HG03521 (cell line): Measurements from ENCODE around the gene RNF4.
"Not testable (repeated sequence)": the region's sequence is repeated elsewhere in the genome, so short reads cannot be mapped to it uniquely, and the experiment has no call there.

Experiments
- ATAC-seq: cut with Tn5 transposase; IDR thresholded peaks from one replicate; pipeline ENCODE4 v1.9.1; 2021; ENCODE audit warnings: mild to moderate bottlenecking, moderate library complexity; ENCODE audit not compliant: unreplicated experiment

RNF4 gene

GRCh38 chr4:2516635-2517034 is 47.7 kb downstream of the RNF4 start:
- ATAC-seq = no peak

- ATAC-seq = no peak
Observed at GRCh38 chr4:2526559-2526958, 57.7 kb downstream of the RNF4 start.

- ATAC-seq = no peak
Observed at GRCh38 chr4:2534904-2535375, 66.0 kb downstream of the RNF4 start.

- ATAC-seq = no peak
Observed at GRCh38 chr4:2535376-2536192, 66.7 kb downstream of the RNF4 start.

GRCh38 chr4:2536193-2537010 is 67.5 kb downstream of the RNF4 start, which contains the start of gene FAM193A:
FAM193A (plus strand) TSS chr4:2536647; CDS start chr4:2536916, 269 bp downstream.
- peak; percentile 89 for ATAC-seq

- peak; percentile 14 for ATAC-seq
Observed at GRCh38 chr4:2537011-2537830, 68.3 kb downstream of the RNF4 start.

GRCh38 chr4:2543580-2544191 is 74.8 kb downstream of the RNF4 start:
- ATAC-seq = not testable (repeated sequence)

GRCh38 chr4:2545321-2546013 is 76.6 kb downstream of the RNF4 start:
- no peak for ATAC-seq

GRCh38 chr4:2546286-2546823 is 77.4 kb downstream of the RNF4 start:
- no peak for ATAC-seq

GRCh38 chr4:2546961-2547691 is 78.2 kb downstream of the RNF4 start:
- ATAC-seq = not testable (repeated sequence)

GRCh38 chr4:2551118-2551517 is 82.2 kb downstream of the RNF4 start:
- ATAC-seq = no peak

GRCh38 chr4:2552806-2553205 is 83.9 kb downstream of the RNF4 start:
- no peak for ATAC-seq

GRCh38 chr4:2558301-2558700 is 89.4 kb downstream of the RNF4 start:
- ATAC-seq = no peak

- no peak for ATAC-seq
Observed at GRCh38 chr4:2560167-2560566, 91.3 kb downstream of the RNF4 start.
